SJCRH30 (cell line): ENCODE results near the gene KCNIP3. TPM values are rescaled to one million over a fixed set of nuclear protein-coding genes. Genes with fewer than 3 reads are reported as not detected.

Source experiments
- DNase-seq, 2 experiments: peaks; one replicate each; pipeline ENCODE4 v3.0.0-alpha.2; 2015 to 2020
- H3K27ac ChIP-seq: fragments of 250-450 bp; sonication (Bioruptor Pico); 2 replicates; pipeline ENCODE4 v1.5.1; 2020; ENCODE audit warnings: mild to moderate bottlenecking, moderate library complexity
- H3K27me3 ChIP-seq: fragments of 250-450 bp; sonication (Bioruptor Pico); 2 replicates; pipeline ENCODE4 v1.5.1; 2020; ENCODE audit warnings: mild to moderate bottlenecking, moderate library complexity
- H3K36me3 ChIP-seq: fragments of 250-450 bp; sonication (Bioruptor Pico); 2 replicates; pipeline ENCODE4 v1.5.1; 2020; ENCODE audit warnings: mild to moderate bottlenecking, moderate library complexity
- H3K4me1 ChIP-seq: fragments of 250-450 bp; sonication (Bioruptor Pico); 2 replicates; pipeline ENCODE4 v1.5.1; 2020; ENCODE audit warnings: mild to moderate bottlenecking, moderate library complexity
- H3K4me3 ChIP-seq: fragments of 250-450 bp; sonication (Bioruptor Pico); 2 replicates; pipeline ENCODE4 v1.5.1; 2020; ENCODE audit warnings: mild to moderate bottlenecking, moderate library complexity
- H3K9me3 ChIP-seq: fragments of 250-450 bp; sonication (Bioruptor Pico); replicated peaks from 2 replicates; pipeline ENCODE4 v1.5.1; 2020; ENCODE audit warnings: mild to moderate bottlenecking, moderate library complexity
- total RNA-seq: library from RNA; depleted of rRNA; stranded (reverse); fragments of >200 nt; shearing (Covaris generic); gene quantifications from 2 replicates; pipeline ENCODE4 v1.2.3, GENCODE V29; 2014

The KCNIP3 gene
- total RNA-seq, 1 experiment from 2014 or later, result not detected

GRCh38 chr2:95279435-95280035 lies 17.6 kb upstream of the KCNIP3 start:
- Histone ChIP-seq H3K27ac (no peak overlapping the region), H3K27me3 (no peaks in the 10 kb centered on the region), H3K4me3 (no peak overlapping the region), H3K9me3 (no peaks in the 10 kb centered on the region), H3K36me3 (no peaks in the 10 kb centered on the region), H3K4me1 (no peaks in the 10 kb centered on the region)
- DNase-seq, result no peak

- no peak for DNase-seq
- no peaks in the 10 kb centered on the region for H3K36me3 ChIP-seq
- no peak overlapping the region for H3K27ac ChIP-seq
- no peaks in the 10 kb centered on the region for H3K27me3 ChIP-seq
- no peak overlapping the region for H3K4me3 ChIP-seq
- H3K4me1 ChIP-seq, result no peaks in the 10 kb centered on the region
- no peaks in the 10 kb centered on the region for H3K9me3 ChIP-seq
These were observed 16.1 kb upstream of the KCNIP3 start for GRCh38 chr2:95281071-95281470.

GRCh38 chr2:95281786-95282185 lies 15.4 kb upstream of the KCNIP3 start:
- Histone ChIP-seq H3K9me3 (no peaks in the 10 kb centered on the region), H3K4me3 (no peak overlapping the region), H3K4me1 (no peaks in the 10 kb centered on the region), H3K27me3 (no peaks in the 10 kb centered on the region), H3K36me3 (no peaks in the 10 kb centered on the region), H3K27ac (no peak overlapping the region)
- DNase-seq, result no peak

- Histone ChIP-seq H3K36me3 (no peaks in the 10 kb centered on the region), H3K4me1 (no peaks in the 10 kb centered on the region), H3K4me3 (no peak overlapping the region), H3K27me3 (no peaks in the 10 kb centered on the region), H3K9me3 (no peaks in the 10 kb centered on the region), H3K27ac (no peak overlapping the region)
- DNase-seq, result no peak
These were observed 14.7 kb upstream of the KCNIP3 start for GRCh38 chr2:95282458-95282857.

- Histone ChIP-seq H3K9me3 (no peaks in the 10 kb centered on the region), H3K36me3 (no peaks in the 10 kb centered on the region), H3K27me3 (no peaks in the 10 kb centered on the region), H3K27ac (no peak overlapping the region), H3K4me1 (no peaks in the 10 kb centered on the region), H3K4me3 (no peak overlapping the region)
- DNase-seq, result no peak
These were observed 13.6 kb upstream of the KCNIP3 start for GRCh38 chr2:95283562-95283961.

- H3K27me3 ChIP-seq, result no peaks in the 10 kb centered on the region
- no peak for DNase-seq
- no peaks in the 10 kb centered on the region for H3K36me3 ChIP-seq
- no peaks in the 10 kb centered on the region for H3K9me3 ChIP-seq
- H3K4me3 ChIP-seq, result no peak overlapping the region
- H3K4me1 ChIP-seq, result no peaks in the 10 kb centered on the region
- no peak overlapping the region for H3K27ac ChIP-seq
These were observed 12.1 kb upstream of the KCNIP3 start for GRCh38 chr2:95284886-95285541.

- DNase-seq, result no peak
- H3K36me3 ChIP-seq, result no peaks in the 10 kb centered on the region
- H3K27ac ChIP-seq, result no peak overlapping the region
- H3K27me3 ChIP-seq, result no peaks in the 10 kb centered on the region
- no peak overlapping the region for H3K4me3 ChIP-seq
- H3K4me1 ChIP-seq, result no peaks in the 10 kb centered on the region
- no peaks in the 10 kb centered on the region for H3K9me3 ChIP-seq
These were observed 11.6 kb upstream of the KCNIP3 start for GRCh38 chr2:95285542-95285932.

GRCh38 chr2:95287336-95287735 lies 9.8 kb upstream of the KCNIP3 start:
- no peaks in the 10 kb centered on the region for H3K36me3 ChIP-seq
- H3K4me3 ChIP-seq, result no peak overlapping the region
- H3K9me3 ChIP-seq, result peaks cover 4% of the 10 kb centered on the region; the same call in 1 of the 2 replicates
- no peak for DNase-seq
- no peaks in the 10 kb centered on the region for H3K4me1 ChIP-seq
- no peak overlapping the region for H3K27ac ChIP-seq
- H3K27me3 ChIP-seq, result no peaks in the 10 kb centered on the region

- Histone ChIP-seq H3K4me1 (no peaks in the 10 kb centered on the region), H3K36me3 (no peaks in the 10 kb centered on the region), H3K9me3 (peaks cover 4% of the 10 kb centered on the region; the same call in 1 of the 2 replicates), H3K4me3 (no peak overlapping the region), H3K27me3 (no peaks in the 10 kb centered on the region), H3K27ac (no peak overlapping the region)
- no peak for DNase-seq
These were observed 9.3 kb upstream of the KCNIP3 start for GRCh38 chr2:95287806-95288205.

GRCh38 chr2:95289253-95289652 lies 7.9 kb upstream of the KCNIP3 start:
- Histone ChIP-seq H3K4me3 (no peak overlapping the region), H3K27me3 (no peaks in the 10 kb centered on the region), H3K27ac (no peak overlapping the region), H3K4me1 (no peaks in the 10 kb centered on the region), H3K36me3 (no peaks in the 10 kb centered on the region), H3K9me3 (peaks cover 4% of the 10 kb centered on the region; the same call in 1 of the 2 replicates)
- DNase-seq, result no peak

- Histone ChIP-seq H3K4me1 (no peaks in the 10 kb centered on the region), H3K27ac (no peak overlapping the region), H3K4me3 (no peak overlapping the region), H3K27me3 (no peaks in the 10 kb centered on the region), H3K9me3 (peaks cover 4% of the 10 kb centered on the region; the same call in 1 of the 2 replicates), H3K36me3 (no peaks in the 10 kb centered on the region)
- DNase-seq, result no peak
These were observed 5.9 kb upstream of the KCNIP3 start for GRCh38 chr2:95291222-95291621.

- no peaks in the 10 kb centered on the region for H3K36me3 ChIP-seq
- H3K4me3 ChIP-seq, result no peak overlapping the region
- no peak overlapping the region for H3K27ac ChIP-seq
- no peaks in the 10 kb centered on the region for H3K4me1 ChIP-seq
- DNase-seq, result no peak
- peaks cover 4% of the 10 kb centered on the region; the same call in 1 of the 2 replicates for H3K9me3 ChIP-seq
- H3K27me3 ChIP-seq, result 0 out of 2 replicates have a peak, but pooled peaks cover 2% of the 10 kb centered on the region
These were observed 4.4 kb upstream of the KCNIP3 start for GRCh38 chr2:95292623-95293260.

GRCh38 chr2:95294579-95295250 lies 2.4 kb upstream of the KCNIP3 start:
- Histone ChIP-seq H3K27me3 (0 out of 2 replicates have a peak, but pooled peaks cover 4% of the 10 kb centered on the region), H3K4me3 (no peak overlapping the region), H3K4me1 (no peaks in the 10 kb centered on the region), H3K9me3 (peaks cover 4% of the 10 kb centered on the region; the same call in 1 of the 2 replicates), H3K27ac (no peak overlapping the region), H3K36me3 (no peaks in the 10 kb centered on the region)
- no peak for DNase-seq

- Histone ChIP-seq H3K9me3 (peaks cover 4% of the 10 kb centered on the region; the same call in 1 of the 2 replicates), H3K4me1 (no peaks in the 10 kb centered on the region), H3K4me3 (no peak overlapping the region), H3K36me3 (no peaks in the 10 kb centered on the region), H3K27ac (no peak overlapping the region), H3K27me3 (0 out of 2 replicates have a peak, but pooled peaks cover 4% of the 10 kb centered on the region)
- DNase-seq, result no peak
These were observed 1.8 kb upstream of the KCNIP3 start for GRCh38 chr2:95295376-95295775.

GRCh38 chr2:95296011-95296410 lies 1.1 kb upstream of the KCNIP3 start:
- Histone ChIP-seq H3K36me3 (no peaks in the 10 kb centered on the region), H3K4me1 (no peaks in the 10 kb centered on the region), H3K9me3 (peaks cover 4% of the 10 kb centered on the region; the same call in 1 of the 2 replicates), H3K27ac (no peak overlapping the region), H3K4me3 (no peak overlapping the region), H3K27me3 (0 out of 2 replicates have a peak, but pooled peaks cover 4% of the 10 kb centered on the region)
- no peak for DNase-seq
